ENCODE results near the gene NHSL2.

NHSL2 gene

GRCh38 chrX:72115380-72115779, 204.7 kb downstream of the NHSL2 start:
- no peak for DNase-seq

- DNase-seq = no peak
Observed at GRCh38 chrX:72117636-72118210, 207.1 kb downstream of the NHSL2 start.

DNA sequence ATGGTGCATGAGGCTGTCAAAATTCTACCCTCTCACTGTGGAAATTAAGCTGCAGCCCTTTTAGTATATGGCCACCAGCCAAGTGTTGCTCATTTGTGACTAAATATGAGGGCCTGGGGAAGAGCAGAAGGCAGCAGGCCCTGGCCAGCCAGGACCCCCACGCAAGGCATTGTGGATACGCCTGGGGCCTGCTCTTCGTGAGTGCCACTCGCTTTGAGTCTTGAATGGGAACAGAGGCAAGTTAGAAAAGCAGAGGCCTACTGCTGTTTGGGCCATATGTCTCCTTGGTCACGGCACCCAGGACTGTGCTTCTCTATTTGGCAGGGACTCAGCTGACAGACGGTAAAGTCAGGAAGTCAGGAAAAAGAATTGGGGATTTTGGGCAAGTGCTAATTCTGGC, 210.2 kb downstream of the NHSL2 start:
- no peak for DNase-seq

DNA sequence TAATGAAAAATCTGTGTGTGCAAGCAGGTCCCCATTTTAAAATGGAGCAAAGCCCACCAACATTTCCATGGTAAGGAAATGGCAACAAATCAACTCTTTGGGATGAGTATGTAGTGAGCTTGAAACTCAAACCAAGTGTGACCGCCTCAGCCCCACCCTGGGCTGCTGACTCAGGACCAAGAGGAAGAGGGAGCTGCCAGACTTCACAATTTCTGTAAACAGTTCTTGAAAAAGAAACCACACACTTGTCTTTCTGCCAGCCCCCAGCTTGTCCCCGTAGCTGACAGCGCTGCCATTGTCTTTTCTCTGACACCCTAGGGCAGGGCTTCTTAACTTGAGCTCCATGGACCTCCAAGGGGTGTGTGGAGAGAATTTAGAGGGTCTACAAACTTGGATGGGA, 210.7 kb downstream of the NHSL2 start:
- peak; percentile 67 for DNase-seq

DNA sequence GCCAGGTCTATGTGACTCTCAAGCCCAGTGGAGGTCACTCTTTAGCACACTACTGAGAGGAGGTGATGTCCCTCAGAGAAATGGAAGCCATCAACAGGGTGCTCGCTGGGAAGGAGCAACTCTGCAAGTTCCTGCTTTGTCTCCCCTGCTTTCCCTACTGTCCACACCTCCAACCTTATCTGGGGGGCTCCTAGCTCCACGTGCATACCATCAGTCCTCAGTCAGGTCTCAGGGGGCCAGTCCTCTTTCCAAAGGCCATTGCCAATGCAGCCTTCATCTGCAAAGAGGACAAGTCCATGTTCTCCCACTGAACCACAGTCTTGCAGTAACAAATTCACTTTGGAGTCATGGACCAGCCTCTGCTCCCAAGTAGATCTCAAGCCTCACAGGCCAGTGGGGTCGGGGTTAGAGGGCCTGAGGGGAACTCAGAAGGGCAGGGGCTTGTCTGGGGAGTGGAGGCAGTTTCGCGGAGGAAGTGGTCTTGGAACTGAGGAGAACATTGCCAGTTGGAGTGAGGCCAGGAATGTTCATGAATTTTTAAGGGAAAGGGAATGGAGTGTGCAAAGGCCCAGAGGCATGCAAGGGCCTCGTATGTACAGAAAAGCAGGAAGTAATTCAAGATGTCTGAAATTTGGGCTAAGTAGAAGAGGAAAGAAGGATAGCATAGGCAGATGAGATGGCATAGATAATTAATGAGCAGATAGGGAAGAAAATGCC, 212.1 kb downstream of the NHSL2 start:
- DNase-seq = no peak

DNA sequence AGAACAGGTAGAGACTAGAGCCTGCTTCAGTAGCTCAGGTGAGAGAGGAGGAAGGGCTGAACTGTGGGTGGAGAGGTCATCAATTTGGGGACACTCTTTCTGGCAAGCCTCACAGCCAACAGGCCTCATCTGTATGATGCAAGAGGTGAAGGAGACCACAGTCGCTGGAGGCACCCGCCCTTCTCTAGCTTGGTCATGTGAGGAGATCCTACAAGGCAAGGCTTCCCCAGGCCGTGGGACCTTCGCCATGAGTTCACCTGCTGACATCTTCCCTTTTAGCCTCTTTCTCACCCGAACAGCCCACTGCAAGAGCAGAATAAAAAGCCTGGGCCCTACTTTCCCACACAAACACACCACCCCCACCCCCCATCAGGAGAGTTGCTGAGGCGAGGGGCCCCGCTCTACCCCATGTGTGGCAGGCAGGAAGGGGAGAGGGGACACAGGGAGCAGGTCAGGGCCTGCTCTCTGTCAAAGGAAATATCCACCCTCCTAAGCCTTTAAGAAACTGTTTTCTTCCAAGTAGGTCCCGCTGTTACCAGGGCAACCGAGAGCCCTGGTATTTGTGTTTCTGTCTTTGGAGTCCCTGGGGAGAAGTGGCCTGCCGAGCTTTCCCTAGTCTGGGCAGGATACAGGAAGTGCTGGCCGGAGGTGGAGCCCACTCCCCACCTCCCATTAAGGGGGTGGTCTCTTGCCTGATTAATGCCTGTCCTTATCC, 213.0 kb downstream of the NHSL2 start:
- no peak for DNase-seq

DNA sequence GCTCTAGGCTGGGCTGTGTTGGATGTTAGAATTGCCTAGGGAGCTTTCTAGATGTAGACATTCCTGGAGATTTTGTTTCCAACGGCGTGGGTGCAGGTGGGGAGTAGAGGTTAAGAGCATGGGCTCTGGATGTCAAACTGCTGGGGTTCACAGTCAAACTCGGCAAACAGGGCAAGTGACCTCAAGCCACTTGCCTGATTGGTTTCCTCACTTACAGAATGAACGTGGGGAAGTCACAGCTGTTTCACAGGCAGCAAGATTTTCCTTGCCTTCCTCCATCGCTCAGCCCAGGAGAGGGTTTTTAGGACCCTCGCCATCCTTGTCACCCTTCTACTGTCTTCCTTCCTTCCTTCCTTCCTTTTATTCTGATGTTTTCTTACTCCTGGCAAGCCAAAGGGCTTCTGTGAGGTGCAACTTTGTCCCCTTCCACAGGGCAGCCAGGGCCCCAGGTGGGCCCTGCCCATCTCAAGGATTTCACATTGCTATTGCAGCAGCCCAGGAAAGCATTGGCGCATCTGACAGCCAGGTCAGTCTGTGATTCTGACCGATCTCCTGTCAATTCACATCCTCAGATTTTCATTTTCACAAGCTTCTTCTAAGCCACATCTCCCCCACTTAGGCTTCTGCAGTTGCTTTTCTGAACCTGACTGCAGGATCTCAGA, 214.0 kb downstream of the NHSL2 start:
- DNase-seq = no peak

GRCh38 chrX:72125331-72126047, 214.8 kb downstream of the NHSL2 start:
- DNase-seq = no peak

GRCh38 chrX:72126048-72126415, 215.4 kb downstream of the NHSL2 start:
- no peak for DNase-seq

- DNase-seq = peak; percentile 86
Observed at GRCh38 chrX:72126539-72127140, 216.0 kb downstream of the NHSL2 start.

GRCh38 chrX:72127332-72127731, 216.7 kb downstream of the NHSL2 start:
- DNase-seq = no peak

DNA sequence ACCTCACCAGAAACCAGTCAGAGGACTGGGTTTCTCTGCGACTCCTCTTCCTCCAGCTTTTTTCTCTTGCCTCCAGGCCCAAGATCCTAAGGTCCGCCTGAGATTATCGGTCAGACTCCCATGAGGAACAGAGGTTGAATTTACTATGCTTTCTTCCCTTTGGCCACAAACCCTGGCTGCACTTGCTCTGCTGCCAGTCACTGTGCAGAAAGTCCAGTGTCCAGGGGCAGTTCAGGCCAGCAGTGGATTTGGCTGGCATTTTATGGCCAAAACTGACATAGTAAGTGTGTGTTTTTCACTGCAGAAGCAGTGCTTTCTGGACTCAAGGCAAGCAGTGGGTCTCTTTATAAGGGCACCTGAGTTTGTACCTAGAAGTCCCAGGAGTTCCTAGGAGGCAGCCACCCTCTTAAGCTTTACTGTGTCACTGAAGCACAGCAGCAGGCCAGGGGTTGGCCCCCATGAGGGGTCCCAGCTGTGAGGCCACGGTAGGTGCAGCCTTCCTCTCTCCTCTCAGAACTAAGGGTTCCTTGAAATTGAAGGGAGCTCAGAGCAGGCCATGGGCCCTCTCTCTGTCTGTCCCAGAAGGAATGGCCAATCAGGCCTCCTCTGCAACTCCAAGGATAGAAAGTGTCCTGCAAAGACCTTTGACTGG, 217.7 kb downstream of the NHSL2 start:
- no peak for DNase-seq

GRCh38 chrX:72128881-72129280, 218.2 kb downstream of the NHSL2 start:
- DNase-seq = peak; percentile 37

DNA sequence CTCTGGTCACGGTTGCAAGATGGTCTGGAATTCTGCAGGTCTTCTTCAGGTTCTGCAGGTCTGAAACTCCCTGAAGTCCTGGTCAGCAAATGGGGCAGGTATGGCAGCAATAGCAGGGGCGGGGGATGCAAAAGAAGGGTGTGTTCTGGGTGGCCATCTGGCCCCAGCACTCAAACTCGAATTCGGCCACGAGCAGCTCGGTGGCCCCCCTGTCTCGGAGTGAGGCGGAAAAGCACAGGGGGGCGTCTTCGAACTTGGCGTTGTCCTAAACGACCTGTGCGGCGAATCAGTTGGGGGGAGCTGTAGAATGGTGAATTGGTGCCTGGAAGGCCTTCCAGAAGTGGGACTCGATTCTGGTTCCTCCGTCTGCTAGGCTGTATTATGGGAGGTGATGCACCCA, 219.0 kb downstream of the NHSL2 start:
- no peak for DNase-seq

- DNase-seq = no peak
Observed at GRCh38 chrX:72130156-72130761, 219.6 kb downstream of the NHSL2 start.

DNA sequence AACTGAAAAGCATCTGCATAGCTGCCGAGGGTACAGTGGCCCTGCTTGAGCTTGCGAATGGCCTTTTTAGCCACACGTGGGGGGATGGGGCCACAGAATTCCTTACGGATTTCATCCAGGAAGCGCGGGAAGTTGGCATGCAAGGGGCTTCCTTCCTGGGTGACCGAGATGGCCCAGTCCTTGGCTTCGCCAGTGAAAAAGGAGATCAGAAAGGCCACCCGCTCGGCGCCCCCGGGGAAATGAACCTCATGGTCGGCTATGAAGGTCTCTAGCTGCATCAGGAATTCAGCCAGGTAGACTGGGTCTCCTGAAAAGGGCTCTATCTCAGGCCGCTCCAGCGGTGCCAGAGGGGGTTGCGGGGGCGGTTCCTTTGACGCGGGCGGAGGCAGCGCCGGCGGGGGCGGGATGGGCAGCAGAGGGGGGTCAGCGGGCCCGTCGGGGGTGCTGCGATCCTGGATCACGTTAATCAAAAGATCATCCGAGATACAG, 220.2 kb downstream of the NHSL2 start:
- DNase-seq = peak; percentile 9

GRCh38 chrX:72131317-72132294, 221.0 kb downstream of the NHSL2 start, which contains the start of gene RTL5:
Gene RTL5, minus strand, starts transcription at chrX:72131915.
- peak; percentile 68 for DNase-seq

- no peak for DNase-seq
Observed at GRCh38 chrX:72132456-72132855, 221.8 kb downstream of the NHSL2 start.

GRCh38 chrX:72133851-72134546, 223.4 kb downstream of the NHSL2 start:
- no peak for DNase-seq

Measured in CD4-positive, alpha-beta T cell treated with Interleukin-6 for 4 hours (primary cell).